T-helper 2 cell (primary cell): ENCODE results near the gene KIF25.

Experiments used
- DNase-seq, 5 experiments: peaks; one replicate each; pipeline versions ENCODE4 v3.0.0 to v3.0.0-alpha.2; 2012 to 2022

The KIF25 gene

DNA sequence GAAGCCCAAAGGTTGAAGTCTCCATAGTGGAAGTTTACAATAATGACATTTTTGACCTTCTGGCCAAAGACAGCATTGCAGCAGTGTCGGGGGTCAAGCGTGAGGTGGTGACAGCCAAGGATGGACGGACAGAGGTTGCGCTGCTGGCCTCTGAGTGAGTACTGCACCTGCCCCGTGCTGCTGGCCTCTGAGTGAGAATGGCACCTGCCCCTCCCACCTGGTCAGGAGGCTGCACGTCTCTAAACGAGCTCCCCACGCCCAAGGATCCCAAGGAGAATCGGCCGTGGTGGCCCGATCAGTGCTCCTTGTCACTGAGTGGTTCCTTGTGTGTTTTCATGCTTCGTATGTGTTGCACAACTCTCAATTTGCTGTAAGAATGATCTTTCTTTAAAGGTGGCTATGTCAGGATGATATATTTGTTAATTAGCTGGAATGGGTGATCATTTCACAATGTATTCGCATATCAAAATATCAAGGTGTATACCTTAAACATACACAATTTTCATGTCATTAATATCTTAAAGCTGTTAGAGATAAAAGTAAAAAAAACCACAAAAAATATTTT lies 41.2 kb downstream of the KIF25 start:
- DNase-seq, result no peak

DNA sequence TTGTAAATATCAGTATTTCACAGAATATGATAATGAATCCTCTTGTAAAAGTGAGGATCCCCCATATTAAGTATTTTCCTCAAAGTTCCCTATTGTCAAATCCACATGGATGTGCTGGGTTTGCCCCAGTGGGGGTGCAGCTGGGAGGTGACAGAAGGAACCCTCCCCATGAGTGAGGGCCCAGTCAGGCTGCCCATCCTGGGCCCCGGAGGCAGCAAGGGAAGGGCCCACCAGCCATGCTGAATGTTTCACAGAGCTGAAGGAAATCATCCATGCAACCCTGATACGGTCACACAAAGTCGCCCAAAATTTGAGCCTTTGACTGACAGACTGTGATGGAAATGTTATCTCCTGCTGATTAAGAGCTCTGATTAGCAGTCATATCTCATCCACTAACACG lies 41.8 kb downstream of the KIF25 start:
- no peak for DNase-seq

DNA sequence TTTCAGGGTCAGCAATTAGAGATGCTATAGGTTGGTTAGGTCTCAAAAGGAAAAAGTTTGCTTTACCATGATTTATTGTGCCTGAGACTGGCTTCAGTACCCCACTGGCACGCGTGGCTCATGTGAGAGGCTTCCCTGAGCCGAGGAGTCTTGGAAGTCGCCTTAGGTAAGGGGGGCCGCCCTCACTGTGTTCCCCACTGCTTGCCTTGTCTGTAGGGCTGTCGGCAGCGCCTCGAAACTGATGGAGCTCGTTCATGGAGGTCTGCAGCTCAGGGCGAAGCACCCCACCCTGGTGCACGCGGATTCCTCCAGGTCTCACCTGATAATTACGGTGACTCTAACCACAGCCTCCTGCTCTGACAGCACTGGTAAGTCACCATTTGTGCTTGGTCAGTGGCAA lies 42.4 kb downstream of the KIF25 start:
- DNase-seq, result no peak

DNA sequence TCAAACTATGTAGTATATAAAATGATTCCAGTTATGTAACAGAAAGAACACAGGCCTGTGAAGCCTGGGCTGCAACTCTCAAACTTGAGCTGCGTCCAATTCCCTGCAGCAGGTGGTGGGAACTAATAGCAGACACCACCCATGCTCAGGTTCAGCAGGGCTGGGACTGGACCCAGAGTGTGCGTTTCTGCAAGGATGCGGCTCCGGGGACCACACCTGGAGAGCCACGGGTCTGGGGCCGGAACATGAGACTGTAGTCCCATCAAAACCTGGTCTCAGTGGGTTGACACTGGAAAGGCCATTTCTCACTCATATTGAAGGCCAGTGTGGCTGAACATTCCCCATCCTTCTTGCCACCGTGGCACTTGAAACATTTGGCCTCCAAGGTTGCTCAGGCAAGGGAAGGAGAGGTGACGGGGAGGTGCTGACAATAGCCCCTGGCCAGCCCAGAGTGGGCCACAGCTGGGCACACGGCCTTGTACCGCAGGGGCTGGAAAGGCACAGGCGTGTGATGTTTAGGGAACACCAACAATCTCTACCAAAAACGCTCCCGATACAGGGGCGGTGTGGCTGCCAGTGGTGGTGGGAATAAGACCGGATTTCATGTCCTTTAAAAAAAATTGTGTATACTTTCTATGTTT lies 43.5 kb downstream of the KIF25 start:
- no peak for DNase-seq

DNA sequence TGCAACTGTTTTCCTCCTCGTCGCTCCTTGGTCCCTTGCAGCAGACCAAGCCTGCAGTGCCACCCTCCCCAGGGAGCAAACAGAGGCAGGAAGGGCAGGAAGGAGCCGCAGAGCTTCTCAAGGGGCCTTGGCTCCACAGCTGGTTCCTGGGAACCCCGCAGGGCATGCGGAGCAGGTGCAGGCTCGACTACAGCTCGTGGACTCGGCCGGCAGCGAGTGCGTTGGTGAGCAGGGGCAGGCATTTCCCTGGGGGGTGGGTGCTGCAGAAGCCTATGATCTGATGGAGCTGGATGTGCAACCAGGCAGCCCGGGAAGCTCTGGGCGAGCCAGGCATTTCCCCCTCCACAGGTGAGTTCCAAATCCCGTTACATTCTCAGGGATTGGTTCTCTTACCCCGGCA lies 44.5 kb downstream of the KIF25 start:
- no peak for DNase-seq

DNA sequence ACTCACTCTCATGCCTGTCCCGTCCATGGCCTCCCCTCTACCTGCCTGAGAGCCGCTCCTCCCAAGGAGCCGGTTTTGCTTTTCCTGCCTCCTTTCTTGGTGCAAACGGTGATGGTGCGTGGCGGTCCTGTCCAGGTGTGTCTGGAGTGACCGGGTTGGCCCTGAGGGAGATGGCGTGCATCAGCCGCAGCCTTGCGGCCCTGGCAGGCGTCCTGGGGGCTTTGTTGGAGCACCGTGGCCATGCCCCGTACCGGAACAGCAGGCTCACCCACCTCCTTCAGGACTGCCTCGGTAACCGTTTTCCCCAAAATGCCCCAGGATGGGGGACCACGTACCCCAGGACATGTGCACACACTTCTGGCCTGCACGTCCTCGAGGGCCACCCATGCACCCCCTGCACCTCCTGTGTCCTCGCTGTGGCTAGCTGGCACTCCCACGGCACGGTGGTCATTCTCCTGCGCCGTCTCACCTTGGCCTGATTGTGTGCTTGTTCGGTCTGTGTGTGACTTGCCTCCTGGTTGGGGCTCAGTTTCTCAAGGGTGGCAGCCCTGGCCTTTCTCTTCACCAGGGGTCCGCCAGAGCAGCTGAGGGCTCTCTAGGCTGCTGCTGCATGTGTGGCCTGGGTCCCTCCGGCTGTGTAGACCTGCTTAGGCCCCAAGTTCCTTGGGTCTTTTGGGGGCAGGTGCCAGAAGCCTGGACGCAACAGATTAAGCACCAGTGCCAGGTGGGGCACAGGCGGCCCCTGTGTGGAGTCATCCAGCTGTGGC lies 45.1 kb downstream of the KIF25 start:
- DNase-seq, result no peak

DNA sequence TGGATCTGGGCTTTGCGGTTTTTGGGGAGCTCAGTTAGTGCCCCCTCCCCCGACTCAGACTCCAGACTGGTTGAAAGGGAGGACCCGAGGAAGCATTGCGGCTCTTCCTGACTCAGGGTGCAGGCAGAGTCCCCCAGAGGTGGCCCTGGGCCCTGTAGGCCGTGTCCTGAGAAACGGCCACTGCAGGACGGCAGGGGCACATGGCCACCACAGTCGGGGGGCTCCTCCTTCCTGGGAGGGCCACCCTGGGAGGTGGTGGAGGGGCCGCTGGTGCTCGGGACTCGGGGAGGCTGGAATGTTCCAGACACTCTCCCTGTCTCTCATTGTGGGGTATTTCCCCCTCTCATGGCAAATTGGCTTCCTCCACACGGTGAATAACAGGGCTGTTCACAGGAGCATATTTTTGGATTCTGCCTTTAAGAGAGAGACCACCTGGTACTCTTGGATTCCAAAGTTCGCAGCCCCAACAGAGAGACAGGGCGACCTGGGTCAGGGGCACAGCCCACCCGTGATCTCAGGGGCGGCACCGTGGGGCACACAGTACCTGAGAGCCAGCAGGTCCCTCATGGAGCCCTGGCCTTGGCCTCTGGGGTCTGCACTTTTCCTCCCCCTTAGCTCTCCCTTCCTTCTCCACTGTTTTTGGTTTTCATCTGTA lies 45.8 kb downstream of the KIF25 start:
- DNase-seq, result no peak

DNA sequence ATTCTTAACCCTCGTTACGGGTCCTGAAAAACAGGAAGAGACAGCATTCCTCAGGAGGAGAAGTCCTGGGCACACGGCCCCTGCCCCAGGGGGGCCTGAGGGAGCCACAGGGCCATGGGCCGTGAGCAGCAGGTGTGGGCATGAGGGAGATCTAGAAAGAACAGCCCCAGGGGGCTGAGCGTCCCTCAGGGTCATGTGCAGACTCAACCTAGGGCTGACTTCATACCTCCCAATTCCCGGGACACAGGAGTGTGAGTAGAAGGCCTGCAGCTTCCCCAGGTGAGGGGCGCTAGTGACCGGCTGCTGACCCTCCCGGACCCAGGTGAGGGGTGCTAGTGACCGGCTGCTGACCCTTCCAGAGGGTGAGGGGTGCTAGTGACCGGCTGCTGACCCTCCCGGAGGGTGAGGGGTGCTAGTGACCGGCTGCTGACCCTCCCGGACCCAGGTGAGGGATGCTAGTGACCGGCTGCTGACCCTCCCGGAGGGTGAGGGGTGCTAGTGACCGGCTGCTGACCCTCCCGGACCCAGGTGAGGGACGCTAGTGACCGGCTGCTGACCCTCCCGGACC lies 46.5 kb downstream of the KIF25 start:
- DNase-seq, result no peak

DNA sequence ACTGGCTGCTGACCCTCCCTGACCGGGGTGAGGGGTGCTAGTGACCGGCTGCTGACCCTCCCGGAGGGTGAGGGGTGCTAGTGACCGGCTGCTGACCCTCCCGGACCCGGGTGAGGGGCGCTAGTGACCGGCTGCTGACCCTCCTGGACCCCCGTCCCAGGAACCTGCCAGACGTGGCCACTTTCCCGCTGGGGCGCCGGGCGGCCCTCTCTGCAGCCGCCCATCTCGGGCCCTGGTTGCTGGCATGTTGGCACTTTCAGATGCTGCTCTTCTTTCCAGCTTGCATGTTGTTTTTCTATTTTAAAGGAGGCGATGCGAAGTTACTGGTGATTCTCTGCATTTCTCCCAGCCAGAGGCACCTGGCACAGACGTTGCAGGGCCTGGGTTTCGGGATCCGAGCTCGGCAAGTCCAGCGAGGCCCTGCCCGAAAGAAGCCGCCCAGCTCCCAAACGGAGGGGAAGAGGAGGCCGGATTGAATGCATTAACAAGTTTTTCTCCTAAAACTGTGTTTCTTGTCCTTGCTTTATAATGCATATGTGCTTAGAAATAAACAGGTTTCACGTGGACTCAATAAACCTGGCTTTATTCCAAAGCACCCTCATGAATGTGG lies 47.2 kb downstream of the KIF25 start:
- no peak for DNase-seq

DNA sequence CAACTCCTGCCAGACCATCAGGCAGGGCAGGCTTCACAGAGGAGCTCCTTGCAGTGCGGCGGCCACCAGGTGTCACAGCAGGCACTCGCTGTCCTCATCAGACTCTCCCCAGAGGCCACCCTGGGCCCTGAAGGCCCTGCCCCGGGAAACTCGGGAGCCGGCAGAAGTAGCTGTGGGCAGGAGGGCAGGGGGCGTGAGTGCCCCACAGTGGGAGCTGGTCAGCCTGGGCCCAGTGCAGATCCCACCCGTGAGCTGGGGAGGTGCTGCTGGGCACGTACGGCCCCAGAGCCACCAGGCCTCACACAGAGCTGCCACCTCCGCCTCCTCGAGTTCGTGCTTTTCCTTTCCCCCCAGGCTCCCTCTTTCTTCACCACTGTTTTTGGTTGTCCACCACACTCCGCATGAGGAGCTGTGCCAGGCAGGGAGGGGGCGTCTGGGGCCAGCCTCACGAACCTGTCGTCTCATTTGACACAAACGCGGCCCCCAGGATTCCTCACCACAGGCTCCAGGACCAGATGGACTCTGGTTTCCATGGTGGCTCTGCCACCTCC lies 47.7 kb downstream of the KIF25 start:
- DNase-seq, result no peak

DNA sequence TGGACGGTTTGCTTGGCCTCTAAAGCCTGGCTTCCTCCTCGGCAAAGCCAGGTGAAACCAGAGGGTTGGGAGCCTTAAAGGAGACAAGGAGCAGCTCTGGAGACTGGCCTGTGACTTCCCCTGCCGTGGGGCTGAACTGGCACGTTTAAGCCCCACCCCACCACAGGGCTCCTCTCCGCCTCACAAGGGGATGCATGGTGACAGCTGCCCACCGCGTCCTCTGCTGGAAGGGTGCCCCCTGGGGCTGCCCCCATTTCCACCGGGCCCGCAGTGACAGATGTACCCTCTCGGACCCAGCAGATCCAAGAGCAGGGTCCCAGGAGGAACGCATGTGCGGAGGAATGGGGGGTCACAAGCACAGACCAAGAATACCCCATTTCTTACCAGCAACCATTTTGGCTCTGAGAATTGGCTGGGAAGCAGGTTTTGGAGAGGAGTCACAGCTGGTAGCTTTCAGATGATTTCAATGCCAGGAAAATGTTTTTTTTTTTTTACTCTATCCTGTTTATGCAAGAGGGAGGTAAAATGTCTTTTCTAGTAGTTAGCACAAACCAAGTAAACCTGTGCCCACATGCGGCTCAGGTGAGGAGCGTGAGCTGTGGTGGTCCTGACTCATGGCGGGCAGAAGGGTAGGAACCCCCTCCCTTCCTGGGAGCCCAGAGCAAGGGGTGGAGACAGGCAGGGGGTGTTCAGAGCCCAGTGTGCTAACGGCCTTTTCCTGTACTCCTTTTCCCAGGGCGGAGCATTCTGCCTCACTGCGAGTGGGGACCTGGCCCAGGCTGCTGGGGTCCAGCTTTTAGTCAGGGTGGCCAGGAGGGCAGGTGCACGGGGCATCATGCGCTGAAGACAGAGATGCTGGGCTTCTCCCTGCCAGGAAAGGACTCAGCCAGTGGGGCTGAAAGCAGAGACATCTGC lies 48.5 kb downstream of the KIF25 start:
- no peak for DNase-seq

DNA sequence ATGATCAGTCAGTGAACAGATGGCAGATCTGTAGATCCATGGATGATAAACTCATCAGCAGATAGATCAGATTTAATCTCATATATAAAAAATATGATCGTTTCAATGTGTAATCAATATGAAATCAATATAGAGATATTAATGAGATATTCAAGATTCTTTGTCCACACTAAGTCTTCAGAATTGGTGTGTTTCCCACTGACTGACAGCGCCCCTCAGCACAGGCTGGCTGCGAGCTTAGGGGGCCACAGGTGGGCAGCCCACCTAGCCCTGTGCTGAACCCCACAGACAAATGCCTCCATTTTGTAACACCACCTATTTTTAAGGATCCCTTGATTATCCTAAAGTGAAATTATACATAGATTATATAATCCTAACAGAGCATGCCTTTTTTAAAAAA lies 49.2 kb downstream of the KIF25 start:
- no peak for DNase-seq

DNA sequence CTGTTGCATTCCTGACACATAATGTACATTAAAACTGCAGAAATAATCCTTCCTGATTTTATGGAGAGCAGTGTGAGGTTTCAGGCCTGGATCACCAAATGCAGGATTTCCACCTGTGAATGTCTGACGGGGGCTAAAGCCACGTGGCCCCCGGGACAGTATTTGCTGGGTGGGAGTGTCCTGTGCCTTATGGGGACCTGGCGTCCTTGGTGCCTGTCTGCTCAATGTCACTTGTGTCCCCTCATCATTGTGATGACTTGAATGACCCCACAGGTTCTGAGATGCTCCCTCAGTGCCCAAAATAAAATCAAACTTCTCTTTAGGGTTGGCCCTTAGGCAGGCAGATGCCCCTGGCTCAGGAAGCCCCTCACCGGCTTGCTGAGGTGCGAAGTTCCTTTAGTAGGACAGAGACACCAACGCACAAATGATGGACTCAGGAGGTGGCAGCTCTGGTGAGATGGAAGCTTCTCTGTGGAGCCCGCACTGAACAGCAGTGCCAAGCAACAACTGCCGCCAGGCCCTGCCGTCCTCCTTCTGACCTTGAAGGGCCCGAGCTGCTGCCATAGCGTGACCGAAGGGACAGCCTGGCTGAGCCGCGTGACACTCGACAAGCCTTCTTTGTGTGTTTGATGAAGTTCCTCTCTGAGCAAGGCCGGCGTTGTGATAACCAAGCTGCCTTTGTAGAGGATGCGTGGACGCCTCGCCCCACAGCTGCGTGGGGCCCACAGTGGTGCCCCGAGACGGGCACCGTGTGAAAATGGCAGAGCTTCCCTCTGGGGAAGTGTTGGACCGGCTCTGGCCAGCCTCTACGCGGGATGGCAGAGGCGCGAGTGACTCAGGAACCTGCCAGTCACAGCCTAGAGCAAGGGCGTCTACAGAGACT lies 50.6 kb downstream of the KIF25 start:
- DNase-seq, result no peak

DNA sequence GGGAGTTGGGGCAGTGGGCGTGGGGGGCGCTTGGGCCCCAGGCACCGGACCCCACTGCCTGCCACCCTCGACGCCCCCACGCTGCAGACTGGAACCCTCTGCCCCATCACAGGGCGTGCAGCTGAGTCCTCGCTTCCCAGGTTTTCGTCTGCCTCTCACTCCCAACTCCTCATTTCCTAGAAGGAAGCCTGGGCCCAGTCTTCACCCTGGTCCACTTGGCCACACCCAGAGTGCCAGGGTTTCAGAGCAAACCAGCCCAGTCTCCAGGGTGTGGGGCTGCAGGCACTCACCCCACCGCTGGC lies 51.2 kb downstream of the KIF25 start:
- no peak for DNase-seq

DNA sequence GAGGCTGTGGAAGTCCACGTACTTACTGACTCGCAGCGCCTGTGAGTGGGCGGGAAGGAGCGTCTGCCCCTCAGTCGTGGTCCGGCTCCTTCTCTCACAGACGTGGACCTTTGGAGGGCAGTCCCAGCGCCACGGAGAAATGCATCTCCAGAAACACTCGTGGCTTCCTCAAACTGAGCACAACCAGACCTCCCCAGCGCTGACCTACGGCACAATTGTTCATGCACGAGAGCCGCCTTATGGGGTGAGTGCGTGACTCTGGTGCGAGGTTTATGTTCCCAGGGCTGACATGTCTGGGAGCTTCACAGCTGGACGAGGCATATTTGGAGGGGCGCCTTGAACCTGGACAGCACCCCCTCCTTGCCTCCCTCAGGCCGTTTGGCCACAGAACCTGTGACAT lies 51.8 kb downstream of the KIF25 start:
- DNase-seq, result no peak

DNA sequence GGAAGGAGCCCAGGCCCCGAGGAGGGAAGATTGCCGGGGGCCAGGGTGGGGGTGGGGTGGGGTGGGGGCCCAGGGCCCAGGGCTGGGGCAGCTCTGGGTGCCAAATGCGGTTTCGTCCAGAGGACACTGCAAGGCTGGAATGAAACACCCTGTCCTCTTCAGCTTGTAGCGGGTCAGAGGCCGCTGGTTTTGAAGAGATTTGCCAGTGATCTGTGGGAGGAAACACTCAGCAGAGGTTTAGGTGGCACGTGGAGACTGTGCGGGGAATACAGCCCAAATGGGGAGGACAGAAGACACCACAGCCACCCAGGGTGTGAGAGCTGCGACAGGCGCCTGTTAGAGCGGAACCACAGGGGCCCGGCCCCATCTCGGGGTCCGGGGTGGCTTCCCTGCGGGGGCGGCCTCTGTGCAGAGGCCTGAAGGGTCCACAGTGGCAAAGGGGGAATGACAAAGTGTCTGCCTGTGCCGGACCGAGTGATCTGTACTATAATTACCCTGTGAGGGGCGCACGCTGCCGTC lies 52.3 kb downstream of the KIF25 start:
- no peak for DNase-seq

DNA sequence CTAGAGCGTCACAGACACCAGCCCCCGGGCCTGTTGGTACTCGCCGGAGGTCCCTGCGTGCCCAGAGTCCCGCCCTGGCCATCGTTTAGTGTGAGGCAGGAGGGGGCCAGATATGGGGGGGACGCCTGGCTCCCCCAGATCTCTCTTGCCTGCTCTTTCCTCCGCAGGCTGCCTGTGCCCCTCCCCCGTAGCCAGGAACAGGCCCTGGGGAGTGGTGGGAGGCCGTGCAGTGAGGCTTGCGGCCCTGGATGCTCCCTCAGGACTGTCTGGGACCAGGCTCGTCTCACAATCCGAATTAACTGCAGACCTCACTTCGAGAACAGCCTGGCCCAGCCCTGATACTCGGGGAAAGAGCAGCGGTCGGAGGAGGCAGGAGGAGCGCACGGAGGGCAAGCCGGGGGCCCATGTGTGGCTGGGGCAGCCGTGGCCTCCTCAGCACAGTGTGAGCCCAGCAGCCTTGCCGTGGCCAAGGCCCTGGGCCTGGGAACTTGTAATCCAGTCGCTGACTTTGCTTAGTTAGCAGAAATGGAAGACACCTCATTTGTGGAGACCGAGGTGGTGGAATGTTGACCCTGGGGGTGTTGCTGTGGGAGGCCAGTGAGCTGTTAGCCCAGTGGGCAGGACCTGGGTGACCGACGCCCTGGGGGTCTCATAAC lies 52.9 kb downstream of the KIF25 start:
- no peak for DNase-seq

DNA sequence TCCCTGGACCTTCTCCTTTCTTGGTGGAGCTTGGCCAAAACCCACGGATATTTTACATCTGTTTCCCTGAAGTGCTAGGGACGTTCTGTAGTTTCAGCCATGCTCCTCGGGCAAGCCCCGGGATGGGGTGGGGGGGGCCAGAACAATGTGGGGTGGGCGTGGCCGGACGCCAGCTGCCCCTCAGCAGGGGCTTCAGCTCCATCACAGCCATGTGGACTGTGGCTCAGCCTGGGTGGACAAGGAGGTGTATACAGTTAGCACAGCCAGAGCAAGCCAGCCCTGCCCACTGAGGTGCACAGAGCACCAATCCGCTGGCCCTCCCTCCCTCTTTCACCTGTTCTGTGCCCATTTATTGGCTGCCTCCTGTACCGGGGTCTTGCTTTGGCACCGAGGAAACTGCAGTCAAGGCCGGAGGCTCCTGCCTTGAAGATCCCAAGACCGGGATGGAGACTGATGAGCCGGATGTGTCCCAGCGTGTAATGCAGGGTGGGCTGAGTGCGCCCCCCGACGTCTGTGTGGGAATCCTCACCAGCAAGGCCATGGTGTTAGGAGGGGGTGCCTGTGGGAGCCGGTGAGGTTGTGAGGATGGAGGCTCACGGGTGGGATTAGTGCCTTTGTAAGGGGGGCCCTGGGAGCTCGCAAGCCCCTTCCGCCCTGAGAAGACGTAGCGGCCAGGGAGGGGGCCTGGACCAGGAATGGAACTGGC lies 53.6 kb downstream of the KIF25 start:
- no peak for DNase-seq

DNA sequence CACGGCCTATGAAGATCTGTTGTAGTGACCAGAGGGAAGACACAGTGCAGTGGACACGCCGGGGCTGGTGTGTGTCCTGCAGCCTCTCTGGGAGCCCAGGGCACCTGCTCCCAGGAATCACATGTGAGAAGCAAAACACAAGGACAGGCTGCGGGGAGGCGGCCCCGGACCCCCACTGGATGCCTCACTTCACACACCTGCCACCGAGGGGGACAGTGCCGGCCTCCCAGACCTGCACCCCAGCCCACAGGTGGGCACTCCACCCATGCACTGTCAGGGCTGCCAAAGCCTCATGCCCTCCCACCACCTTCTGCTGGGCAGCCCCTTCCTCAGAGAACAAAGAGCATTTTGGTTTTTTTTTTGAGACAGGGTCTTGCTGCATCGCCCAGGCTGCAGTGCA lies 54.2 kb downstream of the KIF25 start:
- no peak for DNase-seq
